Immature natural killer cell (primary cell): ENCODE measurements around the gene CERS4. TPM values are rescaled to one million over a fixed set of nuclear protein-coding genes. Genes with fewer than 3 reads are reported as not detected.
"Not testable (repeated sequence)": the region's sequence is repeated elsewhere in the genome, so short reads cannot be mapped to it uniquely, and the experiment has no call there.

Experiments
- DNase-seq, 3 donors: peaks; one replicate each; pipeline ENCODE4 v3.0.0; 2022; ENCODE audit warnings: mixed read lengths in 1 of 3
- H3K27ac Mint-ChIP-seq, 6 donors: one replicate each; pipeline ENCODE4 v1.8.0; 2020; ENCODE audit warnings: mixed read lengths in 6 of 6, mild to moderate bottlenecking in 5 of 6, inconsistent platforms in 4 of 6, moderate library complexity in 3 of 6
- H3K27me3 Mint-ChIP-seq, 3 donors: one replicate each; pipeline ENCODE4 v1.8.0; 2020 to 2021; ENCODE audit warnings: low read depth in 3 of 3, mild to moderate bottlenecking in 3 of 3, mixed read lengths in 3 of 3, moderate library complexity in 3 of 3, inconsistent platforms in 1 of 3
- H3K36me3 Mint-ChIP-seq, 3 donors: one replicate each; pipeline ENCODE4 v1.8.0; 2020; ENCODE audit warnings: mixed read lengths in 3 of 3, inconsistent platforms in 2 of 3, mild to moderate bottlenecking in 2 of 3
- H3K4me1 Mint-ChIP-seq, 2 donors: one replicate each; pipeline ENCODE4 v1.8.0; 2020; ENCODE audit warnings: inconsistent platforms in 2 of 2, mild to moderate bottlenecking in 2 of 2, mixed read lengths in 2 of 2, moderate library complexity in 1 of 2
- H3K4me3 Mint-ChIP-seq, 5 donors: one replicate each; pipeline ENCODE4 v1.8.0; 2020; ENCODE audit warnings: mild to moderate bottlenecking in 5 of 5, mixed read lengths in 5 of 5, inconsistent platforms in 3 of 5, moderate library complexity in 3 of 5
- H3K9me3 Mint-ChIP-seq, 6 donors: one replicate each; pipeline ENCODE4 v1.8.0; 2020; ENCODE audit warnings: mild to moderate bottlenecking in 6 of 6, mixed read lengths in 6 of 6, inconsistent platforms in 4 of 6, moderate library complexity in 3 of 6
- polyA plus RNA-seq, 3 donors: library from polyadenylated mRNA; unstranded; fragments of 300-500 nt; fragmentation: Illumina TruSeq; gene quantifications; one replicate each; pipeline ENCODE4 v1.2.3, GENCODE V29; 2021

CERS4 gene
- polyA plus RNA-seq, 3 donors from 2014 or later = 38.0 to 61.1 (median 48.1) TPM

DNA sequence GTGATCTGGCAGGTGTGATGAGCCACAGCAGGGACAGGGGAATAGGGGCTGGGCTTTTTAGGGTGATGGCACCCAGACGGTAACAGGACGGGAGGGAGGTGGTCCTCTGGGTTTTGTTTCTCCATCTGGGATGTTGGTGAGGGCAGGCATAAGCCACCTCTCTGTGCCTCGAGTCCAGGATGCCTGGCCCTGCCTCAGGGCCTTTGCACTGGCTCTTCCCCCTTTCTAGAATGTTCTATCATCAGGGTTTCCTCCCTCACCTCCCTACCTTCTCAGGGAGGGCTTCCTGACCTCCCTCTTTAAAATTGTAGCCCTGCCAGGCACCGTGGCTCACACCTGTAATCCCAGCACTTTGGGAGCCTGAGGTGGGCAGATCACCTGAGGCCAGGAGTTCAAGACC, 6.6 kb downstream of the CERS4 start:
- Mint-ChIP-seq H3K36me3 (peaks cover 3 to 13% (median 4%) of the 10 kb centered on the region in 3 donors), H3K27me3 (no peaks in the 10 kb centered on the region), H3K9me3 (no peaks in the 10 kb centered on the region), H3K4me3 (no peak overlapping the region), H3K27ac (peak overlapping the region in 4 of 6 donors; percentile 7 to 74 (median 44)), H3K4me1 (peaks cover 35 to 41% of the 10 kb centered on the region in 2 donors)
- no peak for DNase-seq

- peaks cover 31 to 36% of the 10 kb centered on the region in 2 donors for H3K4me1 Mint-ChIP-seq
- H3K4me3 Mint-ChIP-seq = no peak overlapping the region
- peak overlapping the region; percentile 8 to 74 (median 63) for H3K27ac Mint-ChIP-seq
- no peaks in the 10 kb centered on the region for H3K9me3 Mint-ChIP-seq
- no peaks in the 10 kb centered on the region for H3K27me3 Mint-ChIP-seq
- H3K36me3 Mint-ChIP-seq = peaks cover 3 to 13% (median 4%) of the 10 kb centered on the region in 3 donors
- no peak for DNase-seq
These were observed 7.2 kb downstream of the CERS4 start for GRCh38 chr19:8216357-8216756.

GRCh38 chr19:8218127-8218526, 9.0 kb downstream of the CERS4 start:
- H3K4me3 Mint-ChIP-seq, DNase-seq, H3K27me3 Mint-ChIP-seq, H3K9me3 Mint-ChIP-seq, H3K36me3 Mint-ChIP-seq: not testable (repeated sequence)
- peak overlapping the region in 2 of 6 donors; percentile 28 to 66 for H3K27ac Mint-ChIP-seq
- H3K4me1 Mint-ChIP-seq = peaks cover 21 to 23% of the 10 kb centered on the region in 2 donors

DNA sequence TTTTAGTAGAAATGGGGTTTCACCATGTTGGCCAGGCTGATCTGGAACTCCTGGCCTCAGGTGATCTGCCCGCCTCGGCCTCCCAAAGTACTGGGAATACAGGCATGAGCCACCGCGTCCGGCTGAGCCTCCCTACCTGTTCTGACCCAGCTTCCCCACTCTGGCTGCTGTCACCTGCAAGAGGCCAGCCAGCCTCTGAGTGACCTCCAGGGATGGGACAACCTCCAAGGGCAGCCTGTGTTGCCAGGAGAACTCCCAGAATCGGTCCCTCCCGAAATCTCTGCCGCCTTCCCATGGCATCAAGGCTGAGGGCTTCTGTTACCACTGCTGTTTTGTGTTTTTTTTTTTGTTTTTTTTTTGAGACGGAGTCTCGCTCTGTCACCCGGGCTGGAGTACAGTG, 11.3 kb downstream of the CERS4 start:
- Mint-ChIP-seq H3K27ac (no peak overlapping the region), H3K9me3 (no peaks in the 10 kb centered on the region), H3K4me3 (no peak overlapping the region), H3K36me3 (peaks cover 0 to 8% (median 4%) of the 10 kb centered on the region in 3 donors), H3K27me3 (peaks cover 0 to 2% (median 0%) of the 10 kb centered on the region in 3 donors), H3K4me1 (peaks cover 19 to 21% of the 10 kb centered on the region in 2 donors)
- DNase-seq = no peak

DNA sequence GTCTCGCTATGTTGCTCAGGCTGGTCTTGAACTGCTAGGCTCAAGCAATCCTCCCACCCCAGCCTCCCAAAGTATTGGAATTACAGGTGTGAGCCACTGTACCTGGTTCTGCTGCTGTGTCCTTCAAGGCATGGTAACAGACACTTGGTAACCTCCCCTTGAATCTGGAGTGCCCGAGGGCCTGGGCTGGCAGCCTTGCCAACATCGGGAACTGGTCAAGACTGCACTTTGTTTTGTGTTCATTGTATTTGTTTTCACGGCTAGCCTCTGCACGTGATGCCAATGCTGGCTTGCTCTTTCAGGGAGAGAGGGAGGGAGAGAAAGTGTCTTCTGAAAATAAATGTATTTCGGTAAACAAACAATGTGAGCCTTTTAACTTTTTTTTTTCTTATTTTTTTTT, 12.0 kb downstream of the CERS4 start:
- DNase-seq = no peak
- Mint-ChIP-seq H3K27ac (peak overlapping the region in 2 of 6 donors; percentile 22 to 75), H3K36me3 (peaks cover 0 to 8% (median 3%) of the 10 kb centered on the region in 3 donors), H3K4me3 (no peak overlapping the region), H3K27me3 (peaks cover 0 to 2% (median 0%) of the 10 kb centered on the region in 3 donors), H3K9me3 (no peaks in the 10 kb centered on the region), H3K4me1 (peaks cover 20 to 21% of the 10 kb centered on the region in 2 donors)

DNA sequence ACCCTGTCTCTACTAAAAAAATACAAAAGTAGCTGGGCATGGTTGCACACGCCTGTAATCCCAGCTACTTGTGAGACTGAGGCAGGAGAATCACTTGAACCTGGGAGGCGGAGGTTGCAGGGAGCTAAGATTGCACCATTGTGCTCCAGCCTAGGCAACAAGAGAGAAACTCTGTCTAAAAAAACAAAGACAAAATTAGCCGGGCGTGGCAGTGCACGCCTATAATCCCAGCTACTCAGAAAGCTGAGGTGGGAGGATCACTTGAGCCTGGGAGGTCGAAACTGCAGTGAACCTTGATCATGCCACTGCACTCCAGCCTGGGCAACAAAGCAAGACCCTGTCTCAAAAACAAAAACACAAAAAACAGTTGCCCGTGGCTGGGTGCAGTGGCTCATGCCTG, 14.3 kb downstream of the CERS4 start:
- H3K27me3 Mint-ChIP-seq, H3K27ac Mint-ChIP-seq, DNase-seq, H3K36me3 Mint-ChIP-seq, H3K9me3 Mint-ChIP-seq, H3K4me3 Mint-ChIP-seq: not testable (repeated sequence)
- H3K4me1 Mint-ChIP-seq = peaks cover 15% of the 10 kb centered on the region in 2 donors

DNA sequence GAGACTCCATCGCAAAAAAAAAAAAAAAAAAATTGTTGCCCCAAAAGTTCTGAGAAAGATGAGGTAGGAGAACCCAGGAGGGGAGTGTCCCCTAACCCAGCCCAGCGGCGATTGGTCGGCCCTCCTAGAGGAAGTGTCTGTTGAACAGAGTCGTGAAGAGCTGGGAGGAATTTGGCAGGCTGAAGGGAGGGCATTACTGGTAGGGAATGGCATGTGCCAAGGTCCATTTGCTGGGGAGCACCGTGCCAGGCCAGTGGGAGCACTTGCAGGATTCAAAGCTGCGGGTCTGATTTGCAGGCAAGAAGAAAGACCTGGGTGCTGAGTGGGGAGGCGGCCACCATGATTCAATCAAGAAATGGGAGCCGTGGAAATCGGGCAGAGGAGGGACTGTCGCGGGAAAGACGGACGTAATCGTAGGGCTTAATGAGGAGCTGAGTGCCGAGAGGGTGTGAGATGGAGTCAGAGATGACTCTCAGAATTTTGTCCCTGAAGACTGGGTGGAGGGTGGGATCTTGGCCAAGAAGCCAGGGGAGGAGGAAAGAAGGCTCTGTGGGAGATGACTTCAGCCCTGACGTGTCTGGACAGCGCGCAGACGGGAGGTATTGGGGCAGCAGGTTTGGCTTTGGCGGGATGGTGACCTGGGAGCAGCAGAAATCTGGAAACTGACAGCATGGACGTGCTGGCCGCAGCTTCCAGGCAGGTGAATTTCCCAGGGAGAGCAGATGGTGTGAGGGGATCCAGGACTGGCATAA, 15.4 kb downstream of the CERS4 start:
- Mint-ChIP-seq H3K27ac (peak overlapping the region in 3 of 6 donors; percentile 50 to 80 (median 51)), H3K27me3 (peaks cover 0 to 4% (median 0%) of the 10 kb centered on the region in 3 donors), H3K4me1 (peaks cover 15% of the 10 kb centered on the region in 2 donors), H3K9me3 (no peaks in the 10 kb centered on the region), H3K4me3 (no peak overlapping the region), H3K36me3 (peaks cover 0 to 8% (median 0%) of the 10 kb centered on the region in 3 donors)
- DNase-seq = no peak

DNA sequence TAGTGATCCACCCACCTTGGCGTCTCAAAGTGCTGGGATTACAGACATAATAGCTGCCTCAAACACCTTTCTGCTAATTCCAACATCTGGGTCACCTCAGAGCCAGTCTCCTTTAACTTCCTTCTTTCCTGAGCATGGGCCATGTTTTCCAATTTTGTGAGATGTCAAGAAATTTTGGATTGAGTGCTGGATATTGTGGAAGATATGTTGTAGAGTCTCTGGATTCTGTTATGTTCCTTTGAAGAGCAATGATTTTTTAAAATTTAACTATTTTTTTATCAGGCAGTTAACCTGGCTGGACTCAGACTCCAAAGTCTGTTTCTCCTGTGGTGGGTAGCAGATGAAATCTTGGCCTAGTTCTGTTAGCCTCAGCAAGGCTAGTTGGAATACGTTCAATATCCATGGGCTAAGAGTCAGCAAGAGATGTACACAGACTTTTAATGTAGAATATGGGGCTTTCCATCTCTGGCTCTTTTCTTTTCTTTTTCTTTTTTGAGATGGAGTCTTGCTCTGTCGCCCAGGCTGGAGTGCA, 22.0 kb downstream of the CERS4 start:
- no peak for DNase-seq
- peaks cover 0 to 2% (median 0%) of the 10 kb centered on the region in 6 donors for H3K9me3 Mint-ChIP-seq
- peaks cover 4 to 6% of the 10 kb centered on the region in 2 donors for H3K4me1 Mint-ChIP-seq
- H3K4me3 Mint-ChIP-seq = no peak overlapping the region
- peaks cover 8 to 10% (median 9%) of the 10 kb centered on the region in 3 donors for H3K36me3 Mint-ChIP-seq
- H3K27me3 Mint-ChIP-seq = peaks cover 0 to 5% (median 0%) of the 10 kb centered on the region in 3 donors
- H3K27ac Mint-ChIP-seq = peak overlapping the region in 5 of 6 donors; percentile 35 to 69 (median 46)

DNA sequence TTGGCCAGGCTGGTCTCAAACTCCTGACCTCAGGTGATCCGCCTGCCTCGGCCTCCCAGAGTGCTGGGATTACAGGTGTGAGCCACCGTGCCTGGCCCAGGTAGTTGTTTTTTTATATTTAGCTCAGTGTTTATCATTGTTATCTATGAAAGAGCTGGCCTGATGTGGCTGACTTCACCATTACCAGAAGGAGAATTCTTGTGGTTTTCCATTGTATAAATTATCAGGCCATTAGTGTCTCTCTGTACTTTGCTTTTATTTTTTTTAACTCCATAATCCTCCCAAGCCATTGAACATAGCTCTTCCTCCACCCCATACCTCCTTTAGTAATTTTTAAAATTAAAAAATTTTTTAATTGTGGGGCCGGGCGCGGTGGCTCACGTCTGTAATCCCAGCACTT, 24.2 kb downstream of the CERS4 start:
- Mint-ChIP-seq H3K4me3 (no peak overlapping the region), H3K4me1 (peaks cover 11 to 12% of the 10 kb centered on the region in 2 donors), H3K27me3 (peaks cover 0 to 3% (median 0%) of the 10 kb centered on the region in 3 donors), H3K27ac (no peak overlapping the region), H3K9me3 (peaks cover 0 to 2% (median 0%) of the 10 kb centered on the region in 6 donors), H3K36me3 (peaks cover 8 to 10% (median 9%) of the 10 kb centered on the region in 3 donors)
- DNase-seq = no peak

DNA sequence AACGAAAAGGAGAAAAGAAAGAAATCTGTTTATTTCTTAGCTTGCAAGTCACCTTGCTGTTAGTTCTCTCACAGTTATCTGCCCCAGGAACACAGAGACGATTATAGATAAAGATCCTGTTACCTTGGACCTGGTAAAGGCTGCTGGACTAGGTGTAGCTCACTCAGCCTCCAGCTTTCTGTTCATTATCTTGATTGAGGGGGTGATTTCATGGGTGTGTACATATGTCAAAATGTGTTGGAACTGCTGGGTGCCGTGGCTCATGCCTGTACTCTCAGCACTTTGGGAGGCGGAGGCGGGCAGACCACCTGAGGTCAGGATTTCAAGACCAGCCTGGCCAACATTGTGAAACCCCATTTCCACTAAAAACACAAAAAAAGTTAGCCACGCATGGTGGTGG, 27.9 kb downstream of the CERS4 start:
- DNase-seq = no peak
- Mint-ChIP-seq H3K27me3 (peaks cover 4 to 9% (median 7%) of the 10 kb centered on the region in 3 donors), H3K27ac (peak overlapping the region; percentile 25 to 64 (median 38)), H3K9me3 (peaks cover 0 to 2% (median 0%) of the 10 kb centered on the region in 6 donors), H3K4me1 (peaks cover 40 to 42% of the 10 kb centered on the region in 2 donors), H3K4me3 (no peak overlapping the region), H3K36me3 (peaks cover 2% of the 10 kb centered on the region in 3 donors)

DNA sequence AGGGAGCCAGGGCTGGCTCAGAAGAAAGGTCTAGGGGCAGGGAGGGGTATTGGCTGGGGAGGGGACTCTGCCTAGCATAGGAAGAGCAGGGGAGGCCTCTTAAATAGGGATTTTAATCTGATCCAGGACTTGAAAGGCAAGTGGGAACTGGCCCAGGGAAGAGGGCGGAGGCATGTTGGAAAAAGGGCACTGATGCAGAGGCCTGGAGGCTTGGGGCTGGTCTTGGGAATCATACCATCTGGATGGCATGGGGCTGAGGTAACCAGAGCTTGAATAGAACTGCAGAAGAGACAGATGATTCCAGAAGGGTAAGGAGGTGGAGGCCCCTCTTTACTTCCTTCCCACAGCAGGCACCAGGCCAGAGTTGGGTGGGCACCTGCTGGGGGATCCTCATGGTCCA, 29.1 kb downstream of the CERS4 start:
- H3K27ac Mint-ChIP-seq = peak overlapping the region; percentile 54 to 82 (median 68)
- peak overlapping the region in 1 of 5 donors; percentile 6 for H3K4me3 Mint-ChIP-seq
- H3K36me3 Mint-ChIP-seq = peaks cover 0 to 5% (median 4%) of the 10 kb centered on the region in 3 donors
- H3K4me1 Mint-ChIP-seq = peaks cover 46 to 50% of the 10 kb centered on the region in 2 donors
- peaks cover 0 to 3% (median 0%) of the 10 kb centered on the region in 6 donors for H3K9me3 Mint-ChIP-seq
- DNase-seq = no peak
- peaks cover 4 to 14% (median 9%) of the 10 kb centered on the region in 3 donors for H3K27me3 Mint-ChIP-seq

DNA sequence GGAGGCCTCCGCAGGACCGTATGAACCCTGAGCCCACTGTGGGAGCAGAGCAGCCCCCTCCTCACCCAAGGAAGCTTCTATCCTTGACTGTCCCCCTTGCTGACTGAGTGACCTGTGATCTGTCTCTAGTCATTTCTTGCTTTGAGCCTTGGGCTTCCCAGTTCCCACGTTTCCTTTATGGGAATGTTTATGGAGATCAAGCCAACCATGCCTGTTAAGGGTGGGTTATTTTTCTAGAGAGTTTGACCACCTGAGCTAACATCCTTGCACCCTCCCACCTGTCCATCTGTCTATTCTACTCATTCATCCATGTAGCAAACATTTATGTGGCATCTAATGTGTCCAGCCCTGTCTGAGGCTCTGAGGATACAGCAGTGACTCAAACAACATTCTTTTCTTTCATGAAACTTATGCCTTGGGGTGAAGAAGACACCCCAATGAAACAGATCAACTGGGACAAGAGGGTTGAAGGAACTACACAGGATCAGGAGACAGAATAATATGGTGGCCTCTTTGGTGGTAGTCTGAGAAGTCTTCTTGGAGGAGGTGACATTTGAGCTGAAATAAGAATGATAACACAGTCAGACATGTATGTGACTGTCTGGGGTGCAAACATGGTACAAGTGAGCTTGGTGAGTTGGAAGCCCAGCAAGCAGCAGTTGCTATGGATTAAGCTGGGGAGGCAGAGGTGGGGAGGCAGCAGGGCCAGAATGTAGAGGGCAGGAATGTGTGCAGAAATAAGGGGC, 30.5 kb downstream of the CERS4 start:
- peaks cover 50 to 60% of the 10 kb centered on the region in 2 donors for H3K4me1 Mint-ChIP-seq
- no peak for DNase-seq
- H3K4me3 Mint-ChIP-seq = peak overlapping the region; percentile 70 to 85 (median 75)

More for the DNA sequence above, 30.5 kb downstream of the CERS4 start:
- H3K36me3 Mint-ChIP-seq = peaks cover 0 to 14% (median 4%) of the 10 kb centered on the region in 3 donors
- H3K9me3 Mint-ChIP-seq = peaks cover 0 to 3% (median 0%) of the 10 kb centered on the region in 6 donors
- peak overlapping the region; percentile 78 to 94 (median 92) for H3K27ac Mint-ChIP-seq
- peaks cover 4 to 14% (median 9%) of the 10 kb centered on the region in 3 donors for H3K27me3 Mint-ChIP-seq
